ENCODE measurements around the gene TRIM13. TPM values are rescaled to one million over a fixed set of nuclear protein-coding genes. Genes with fewer than 3 reads are reported as not detected.

Gene TRIM13
- total RNA-seq, 6 experiments from 2014 or later: 5.6 to 10.8 (median 7.3) TPM

- DNase-seq (no peak), ATAC-seq (no peak)
- peaks cover 0 to 22% (median 7%) of the 10 kb centered on the region in 4 donors for H3K36me3 ChIP-seq
- H3K4me1 ChIP-seq: no peaks in the 10 kb centered on the region
- H3K4me3 ChIP-seq: no peak overlapping the region
- intact Hi-C loops (cut with DNase I): no loop called here
- H3K27me3 ChIP-seq: no peaks in the 10 kb centered on the region
- WGBS (ENCODE audit: insufficient coverage, low coverage, low lambda C conversion rate, missing lambda C conversion rate): 87% methylated on average over 6 of the region's 6 CpGs
- TF ChIP-seq POLR2A (IDR thresholded peaks at IDR 0.05): no peak
- TF ChIP-seq CTCF (IDR thresholded peaks at IDR 0.05): no peak
- no peak overlapping the region for H3K27ac ChIP-seq
- no peaks in the 10 kb centered on the region for H3K9me3 ChIP-seq
Measured at GRCh38 chr13:50012396-50013169, 15.7 kb downstream of the TRIM13 start.

GRCh38 chr13:50014386-50014785 lies 17.5 kb downstream of the TRIM13 start:
- Histone ChIP-seq H3K27ac (no peak overlapping the region), H3K4me3 (no peak overlapping the region), H3K27me3 (no peaks in the 10 kb centered on the region), H3K4me1 (no peaks in the 10 kb centered on the region), H3K36me3 (peaks cover 0 to 25% (median 7%) of the 10 kb centered on the region in 4 donors), H3K9me3 (no peaks in the 10 kb centered on the region)
- TF ChIP-seq POLR2A (IDR thresholded peaks at IDR 0.05) (no peak), CTCF (IDR thresholded peaks at IDR 0.05) (no peak)
- no peak for DNase-seq
- no peak for ATAC-seq
- intact Hi-C loops (cut with DNase I): no loop called here
- 83% methylated on average over 1 of the region's 1 CpG for WGBS (ENCODE audit: insufficient coverage, low coverage, low lambda C conversion rate, missing lambda C conversion rate)

- no peak for DNase-seq
- H3K27me3 ChIP-seq: no peaks in the 10 kb centered on the region
- WGBS (ENCODE audit: insufficient coverage, low coverage, low lambda C conversion rate, missing lambda C conversion rate): 64% methylated on average over 5 of the region's 5 CpGs
- no peak within 1 kb of the TSS for H3K27ac ChIP-seq
- intact Hi-C loops (cut with DNase I): no loop called here
- H3K4me3 ChIP-seq: no peak within 1 kb of the TSS
- no peak for ATAC-seq
- no peak for TF ChIP-seq CTCF (IDR thresholded peaks at IDR 0.05)
- no peak for TF ChIP-seq POLR2A (IDR thresholded peaks at IDR 0.05)
- peaks cover 0 to 25% (median 7%) of the 10 kb centered on the region in 4 donors for H3K36me3 ChIP-seq
- H3K9me3 ChIP-seq: no peaks in the 10 kb centered on the region
- no peaks in the 10 kb centered on the region for H3K4me1 ChIP-seq
Measured at GRCh38 chr13:50015258-50015657, 18.4 kb downstream of the TRIM13 start, which contains the start of gene KCNRG. KCNRG (plus strand) TSS chr13:50015444; CDS start chr13:50015494, 50 bp downstream.

- TF ChIP-seq CTCF (IDR thresholded peaks at IDR 0.05) (no peak), POLR2A (IDR thresholded peaks at IDR 0.05) (no peak)
- ATAC-seq (no peak), DNase-seq (no peak)
- Histone ChIP-seq H3K4me1 (no peaks in the 10 kb centered on the region), H3K9me3 (no peaks in the 10 kb centered on the region), H3K4me3 (no peak overlapping the region), H3K27ac (no peak overlapping the region), H3K36me3 (peaks cover 0 to 23% (median 10%) of the 10 kb centered on the region in 4 donors), H3K27me3 (no peaks in the 10 kb centered on the region)
- WGBS (ENCODE audit: insufficient coverage, low coverage, low lambda C conversion rate, missing lambda C conversion rate): 80% methylated on average over 4 of the region's 4 CpGs
- intact Hi-C loops (cut with DNase I): no loop called here
Measured at GRCh38 chr13:50015750-50016149, 18.9 kb downstream of the TRIM13 start.
